GM21515 (cell line): ENCODE data around the gene GID8.

Experiments
- ATAC-seq: cut with Tn5 transposase; IDR thresholded peaks from one replicate; pipeline ENCODE4 v1.9.1; 2021; ENCODE audit not compliant: unreplicated experiment

The GID8 gene

DNA sequence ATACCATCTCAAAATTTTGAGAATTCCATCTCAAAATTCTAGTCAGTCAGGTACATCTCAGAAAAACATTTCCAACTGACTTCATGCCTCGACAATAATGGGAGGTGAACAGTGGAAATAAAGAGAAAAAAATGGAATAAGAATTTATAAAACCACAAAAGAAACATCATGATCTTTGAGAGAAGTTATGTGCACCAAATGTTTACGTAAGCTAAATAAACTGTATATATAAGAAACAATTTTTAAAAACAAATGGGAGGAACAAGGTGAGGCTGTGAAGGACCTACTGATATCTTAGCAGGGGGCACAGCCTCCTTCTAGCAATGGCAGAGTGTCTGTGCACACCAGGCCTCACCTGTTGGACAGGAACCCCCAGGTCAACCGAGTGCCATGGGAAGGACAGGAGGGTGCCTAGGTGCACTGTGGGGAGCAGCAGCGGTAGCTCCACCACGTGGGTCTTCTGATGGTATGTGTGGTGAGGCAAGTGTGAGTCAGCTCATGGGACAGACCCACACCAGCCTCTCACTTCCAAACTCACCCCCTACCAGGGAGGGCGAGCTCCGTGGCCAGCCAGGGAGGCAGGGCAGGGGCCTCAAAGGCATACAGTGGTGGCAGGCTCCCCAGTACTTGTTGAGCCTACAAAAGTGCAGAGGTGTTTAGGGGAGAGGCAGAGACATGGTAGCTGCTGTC, 34.9 kb upstream of the GID8 start:
- ATAC-seq: no peak

DNA sequence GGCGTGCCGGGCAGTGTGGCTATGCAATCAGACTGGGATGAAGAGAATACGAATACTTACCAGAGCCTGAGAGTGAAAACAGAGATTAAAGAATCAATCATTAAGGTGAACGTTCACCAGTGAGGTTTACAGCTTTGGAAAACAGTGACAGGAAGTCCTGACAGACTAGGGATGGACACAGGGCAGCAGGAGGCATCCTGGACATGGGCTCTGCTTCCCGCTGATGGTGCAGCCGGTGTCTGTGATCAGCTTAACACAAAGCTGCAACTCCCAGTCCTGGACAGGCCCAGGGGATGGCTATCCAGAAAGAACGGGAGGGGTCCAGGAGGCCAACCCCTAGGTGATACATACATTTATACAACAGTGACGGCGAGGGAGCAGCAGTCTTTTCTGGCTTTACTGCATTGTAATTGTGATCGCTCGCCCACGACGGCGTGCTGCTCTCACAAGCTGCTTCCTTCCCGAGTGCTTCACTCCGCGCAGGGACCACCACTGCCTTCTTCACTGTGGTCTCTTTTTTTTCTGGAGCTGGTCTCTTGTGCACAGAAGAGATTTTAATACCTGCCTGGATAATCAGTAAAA, 32.3 kb upstream of the GID8 start:
- no peak for ATAC-seq

DNA sequence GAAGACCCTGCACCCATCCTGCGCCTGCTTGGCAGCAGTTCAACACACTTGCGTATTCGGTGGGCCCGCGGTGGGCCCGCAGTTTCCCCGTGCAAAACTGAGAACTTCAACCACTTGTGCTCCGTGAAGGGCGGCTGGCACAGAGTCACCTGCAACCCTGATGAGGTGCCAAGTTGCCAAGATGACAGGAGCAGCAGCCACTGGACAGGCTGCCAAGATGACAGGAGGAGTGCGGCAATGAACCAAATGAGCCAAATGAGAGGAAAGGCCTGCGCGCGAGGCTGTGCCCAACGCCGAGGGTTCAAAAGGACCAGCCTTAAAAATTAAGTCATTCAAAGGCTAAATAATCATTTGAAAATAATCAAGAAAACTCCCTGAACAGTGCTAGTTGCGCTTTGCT, 31.7 kb upstream of the GID8 start:
- ATAC-seq: no peak

DNA sequence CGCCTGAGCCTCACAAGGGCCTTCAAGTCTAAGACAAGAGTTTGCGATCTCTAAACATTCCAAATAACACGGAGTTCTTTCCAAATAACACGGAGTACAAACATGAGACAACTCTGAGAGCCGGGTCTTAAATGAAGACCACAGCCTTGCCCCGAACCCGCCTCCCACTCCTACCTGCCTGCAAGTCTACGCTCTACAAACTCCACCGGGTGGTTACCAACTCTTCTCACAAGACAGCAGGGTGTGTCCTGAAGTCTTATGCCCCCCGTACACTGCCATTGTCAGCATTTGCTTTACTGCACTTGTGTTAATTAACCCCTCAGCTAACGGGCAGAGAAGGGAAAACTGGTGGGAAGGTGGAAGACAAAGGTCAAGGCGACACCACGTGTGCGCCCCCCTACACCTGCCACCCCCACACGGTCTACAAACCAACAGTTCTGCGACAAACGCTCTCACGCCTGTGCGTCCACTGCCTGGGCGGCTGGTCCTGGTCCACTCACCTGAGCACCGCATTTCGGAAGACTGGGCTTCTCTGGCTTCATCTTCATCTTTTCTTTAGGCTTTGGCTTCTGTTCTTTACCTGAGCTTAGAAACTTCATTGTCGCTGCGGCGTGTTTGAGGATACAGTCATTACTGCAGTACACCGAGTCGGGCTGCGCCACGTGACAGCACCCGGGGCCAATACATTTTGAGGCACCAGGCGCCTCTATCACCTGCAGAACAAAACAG, 31.1 kb upstream of the GID8 start:
- ATAC-seq: no peak

DNA sequence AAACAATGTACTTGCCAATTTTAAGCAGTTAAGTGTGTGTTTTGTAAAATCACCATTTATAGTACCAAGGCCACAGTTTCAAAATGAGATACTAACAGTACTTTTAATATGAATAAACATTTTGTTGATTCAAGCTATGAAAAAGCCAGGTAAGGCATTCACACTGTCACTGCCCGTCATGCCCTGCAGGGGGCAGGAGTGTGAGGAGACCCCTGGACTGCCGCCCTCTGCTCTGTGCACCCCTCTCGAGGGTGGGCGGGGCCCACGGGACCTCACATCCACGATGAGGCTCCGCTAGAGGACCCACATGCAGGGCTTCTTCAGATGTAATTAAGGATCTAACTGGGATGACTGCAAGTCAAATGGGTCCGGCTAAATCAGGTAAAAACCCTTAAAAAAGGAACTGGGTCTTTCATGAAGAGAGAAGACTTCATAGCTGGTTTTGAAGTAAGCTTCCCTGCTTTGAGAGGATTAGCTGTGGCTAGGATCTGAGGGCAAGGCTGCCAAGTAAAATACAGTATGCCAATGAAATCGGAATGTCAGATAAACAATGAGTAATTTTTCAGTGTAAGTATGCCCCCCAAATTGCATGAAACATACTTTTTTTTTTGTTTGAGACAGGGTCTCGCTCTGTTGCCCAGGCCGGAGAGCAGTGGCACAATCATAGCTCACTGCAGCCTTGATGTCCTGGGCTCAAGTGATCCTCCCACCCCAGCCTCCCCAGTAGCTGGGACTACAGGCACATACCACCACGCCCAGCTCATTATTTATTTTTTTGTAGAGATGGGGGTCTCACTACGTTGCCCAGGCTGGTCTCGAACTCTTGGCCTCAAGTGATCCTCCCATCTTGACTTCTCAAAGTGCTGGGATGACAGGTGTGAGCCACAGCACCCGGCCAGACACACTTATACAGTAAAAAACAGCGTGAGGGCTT, 30.3 kb upstream of the GID8 start:
- no peak for ATAC-seq

DNA sequence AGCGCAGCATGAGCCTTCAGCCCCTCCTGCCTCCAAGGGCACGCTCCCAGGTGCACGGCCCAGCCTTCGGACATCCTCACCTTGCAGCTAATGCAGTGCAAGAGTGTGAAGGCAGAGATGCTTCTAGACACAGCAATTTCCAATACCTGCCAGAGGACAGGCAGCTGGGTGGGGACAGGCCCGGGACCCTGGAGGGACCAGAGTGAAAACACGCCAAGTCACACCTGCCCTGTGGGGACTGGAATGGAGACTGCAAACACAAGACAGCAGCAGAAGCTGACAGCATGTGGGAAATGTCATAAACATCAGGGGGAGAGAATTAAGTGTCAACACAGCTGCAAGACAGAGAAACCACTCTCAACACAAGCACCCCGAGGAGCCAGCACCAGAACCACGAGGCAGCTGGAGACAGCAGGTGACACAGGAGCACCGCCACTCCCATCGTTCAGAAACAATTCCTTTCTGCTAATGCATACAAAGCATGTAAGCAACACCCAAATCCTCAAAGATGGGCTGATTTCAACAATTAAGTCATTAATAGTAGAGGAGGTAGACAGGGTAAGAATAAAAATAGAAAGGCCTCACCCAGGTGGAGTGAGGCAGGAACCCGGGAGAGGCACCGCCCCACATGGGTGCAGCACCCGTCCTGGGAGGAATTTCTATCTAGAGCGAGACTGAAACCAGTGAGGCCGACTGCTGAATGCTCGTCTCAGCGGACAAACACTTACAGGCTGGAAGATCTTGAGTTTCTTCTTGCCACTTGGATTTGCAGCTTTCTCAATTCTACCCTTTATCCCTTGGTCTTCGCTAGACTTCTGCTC, 28.8 kb upstream of the GID8 start:
- ATAC-seq: no peak

DNA sequence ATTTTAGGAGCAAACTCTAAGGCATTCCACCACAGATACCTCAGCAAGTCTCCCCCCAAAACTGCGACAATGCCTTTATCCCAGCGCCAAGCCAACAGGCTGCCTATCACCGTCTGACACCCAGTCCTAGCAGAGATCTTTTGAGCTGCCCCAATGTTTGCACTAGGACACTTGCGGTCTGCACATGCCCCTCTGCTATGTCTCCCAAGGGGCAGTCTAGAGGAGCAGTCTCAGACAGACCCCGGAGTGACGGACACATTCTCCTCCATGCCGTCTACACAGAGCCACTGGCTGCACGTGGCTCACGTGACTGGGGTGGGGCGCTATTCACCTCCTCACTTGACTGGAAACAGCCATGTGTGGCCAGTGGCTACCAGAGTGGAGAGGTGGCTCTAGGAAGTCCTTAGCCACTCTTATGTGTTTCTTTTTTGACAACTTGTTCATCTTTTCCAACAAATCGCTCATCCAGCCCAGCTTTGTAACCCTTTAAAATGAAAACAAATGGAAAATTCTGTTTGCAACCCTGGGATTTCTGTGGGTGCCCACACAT, 27.7 kb upstream of the GID8 start:
- no peak for ATAC-seq

DNA sequence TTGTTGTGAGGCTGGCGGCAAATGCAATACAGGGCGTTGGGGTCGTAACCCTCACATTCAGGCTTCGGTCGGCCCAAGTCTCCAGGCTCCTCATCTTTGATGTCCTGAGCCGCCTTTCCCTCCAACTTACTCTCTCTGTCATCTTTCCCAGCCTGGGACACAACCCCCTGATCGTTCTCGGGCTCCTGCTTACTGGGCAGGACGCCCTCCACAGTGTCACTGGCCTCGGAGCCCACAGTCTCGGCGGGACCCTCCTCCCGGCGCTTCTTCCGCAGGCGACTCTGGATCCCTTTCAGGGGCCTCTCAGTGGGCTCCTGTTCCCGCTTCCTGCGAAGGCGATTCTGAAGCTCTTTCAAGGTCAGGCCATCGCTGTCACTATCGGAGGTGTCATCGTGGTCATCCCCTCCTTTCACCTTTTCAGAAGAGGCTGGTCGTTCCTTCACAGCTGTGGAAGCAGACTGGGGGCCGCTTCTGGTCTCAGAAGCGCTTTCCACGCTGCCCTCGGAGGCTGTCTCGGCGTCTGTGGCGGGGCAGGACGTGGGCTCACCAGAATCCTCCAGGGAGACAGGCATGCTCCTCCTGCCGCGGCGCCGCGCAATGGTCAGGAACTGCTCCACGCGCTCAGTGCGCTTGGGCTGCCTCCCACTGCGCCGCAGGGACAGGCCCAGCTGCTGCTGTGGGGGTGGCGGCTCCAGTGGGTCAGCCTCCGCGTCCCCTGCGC, 27.0 kb upstream of the GID8 start:
- no peak for ATAC-seq

DNA sequence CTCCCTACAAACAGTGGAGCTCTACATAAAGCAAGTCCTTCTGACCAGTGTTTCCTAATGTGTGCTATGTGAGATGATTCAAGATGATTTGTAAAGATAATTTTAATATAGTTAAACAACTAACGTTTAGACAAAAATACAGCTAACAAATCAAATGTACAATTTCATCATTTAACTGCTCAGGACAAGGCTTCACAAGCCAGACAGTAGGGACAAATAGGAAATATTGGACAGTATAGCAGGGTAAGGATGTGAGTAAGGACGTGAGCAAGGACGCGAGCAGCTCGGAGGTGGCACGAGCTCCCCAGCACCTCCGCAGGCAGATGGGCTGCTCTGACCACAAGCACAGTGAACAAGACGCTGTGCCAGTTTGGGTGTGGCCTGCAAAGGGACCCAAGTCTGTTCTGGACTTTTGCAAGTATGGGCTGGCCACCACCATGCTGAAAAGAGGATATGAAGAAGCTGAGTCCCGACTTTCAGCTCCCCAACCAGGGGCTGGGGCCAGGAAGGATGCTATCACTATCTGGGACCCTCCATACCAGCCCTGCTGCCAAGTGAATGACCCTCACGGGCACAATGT, 26.2 kb upstream of the GID8 start:
- ATAC-seq: no peak

DNA sequence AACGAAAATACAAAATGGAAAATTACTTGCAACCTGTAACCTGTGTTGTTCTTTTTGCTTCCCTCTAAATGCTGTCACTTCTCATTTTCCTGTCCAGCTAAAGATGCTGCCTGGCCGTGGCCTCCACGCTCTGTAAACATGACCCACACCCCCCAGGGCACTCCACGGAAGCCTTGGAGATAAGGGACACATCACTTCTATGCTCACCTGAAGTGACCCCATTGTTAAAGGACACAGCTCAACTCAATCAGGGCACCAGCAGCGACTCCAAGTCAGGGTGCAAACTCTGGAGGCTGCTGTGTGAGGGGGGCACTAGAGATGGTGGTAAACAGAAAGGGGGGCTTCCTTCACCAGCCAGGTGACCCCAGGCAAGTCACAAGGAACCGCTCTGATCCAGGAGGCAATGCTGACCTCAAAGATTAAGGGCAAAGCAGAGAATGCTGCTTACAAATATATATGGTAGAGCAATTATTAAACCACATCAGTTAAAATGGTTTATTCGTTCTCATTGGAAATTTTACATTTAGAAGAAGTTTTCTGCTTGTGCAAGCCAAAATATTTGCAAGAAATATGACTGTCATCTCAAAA, 24.8 kb upstream of the GID8 start:
- no peak for ATAC-seq

DNA sequence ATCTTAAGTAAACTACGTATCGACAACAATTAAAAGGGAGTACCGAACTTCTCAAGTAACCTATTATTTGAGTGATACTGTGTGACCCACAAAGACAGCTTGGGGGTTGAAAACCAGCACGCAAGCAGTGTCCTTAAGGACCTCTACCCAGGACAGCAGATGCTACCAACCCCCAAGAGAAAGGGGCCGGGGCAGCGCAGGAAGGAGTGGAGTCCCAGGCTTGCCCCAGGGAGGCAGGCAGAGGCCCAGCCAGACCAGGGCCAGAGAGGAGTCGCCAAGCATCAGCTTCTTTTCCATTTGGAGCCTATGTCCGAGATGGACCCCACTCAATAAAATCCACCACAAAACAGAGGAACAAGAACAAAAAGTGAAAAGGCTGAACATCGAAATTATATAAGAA, 23.5 kb upstream of the GID8 start:
- no peak for ATAC-seq

DNA sequence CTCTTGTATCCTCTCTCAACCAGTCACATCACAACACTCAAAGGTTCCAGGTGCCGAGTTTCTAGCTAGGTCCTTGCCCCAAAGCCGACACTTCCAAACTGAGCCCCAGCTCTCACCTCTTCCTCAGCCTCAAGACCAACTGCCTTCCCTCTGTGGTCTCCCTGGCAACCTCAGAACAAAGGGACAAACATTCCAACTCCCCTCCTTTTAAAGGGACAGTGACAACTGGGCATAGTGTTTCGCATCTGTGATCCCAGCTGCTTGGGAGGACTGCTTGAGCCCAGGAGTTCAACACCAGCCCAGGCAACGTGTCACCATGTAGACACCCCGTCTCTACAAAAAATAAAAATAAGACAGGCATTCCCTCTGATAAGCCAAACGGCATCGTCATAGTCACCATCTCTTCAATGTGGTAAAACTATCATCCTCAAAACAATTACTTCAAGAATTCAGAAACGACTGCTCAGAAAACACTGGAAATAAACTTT, 22.9 kb upstream of the GID8 start:
- ATAC-seq: no peak

DNA sequence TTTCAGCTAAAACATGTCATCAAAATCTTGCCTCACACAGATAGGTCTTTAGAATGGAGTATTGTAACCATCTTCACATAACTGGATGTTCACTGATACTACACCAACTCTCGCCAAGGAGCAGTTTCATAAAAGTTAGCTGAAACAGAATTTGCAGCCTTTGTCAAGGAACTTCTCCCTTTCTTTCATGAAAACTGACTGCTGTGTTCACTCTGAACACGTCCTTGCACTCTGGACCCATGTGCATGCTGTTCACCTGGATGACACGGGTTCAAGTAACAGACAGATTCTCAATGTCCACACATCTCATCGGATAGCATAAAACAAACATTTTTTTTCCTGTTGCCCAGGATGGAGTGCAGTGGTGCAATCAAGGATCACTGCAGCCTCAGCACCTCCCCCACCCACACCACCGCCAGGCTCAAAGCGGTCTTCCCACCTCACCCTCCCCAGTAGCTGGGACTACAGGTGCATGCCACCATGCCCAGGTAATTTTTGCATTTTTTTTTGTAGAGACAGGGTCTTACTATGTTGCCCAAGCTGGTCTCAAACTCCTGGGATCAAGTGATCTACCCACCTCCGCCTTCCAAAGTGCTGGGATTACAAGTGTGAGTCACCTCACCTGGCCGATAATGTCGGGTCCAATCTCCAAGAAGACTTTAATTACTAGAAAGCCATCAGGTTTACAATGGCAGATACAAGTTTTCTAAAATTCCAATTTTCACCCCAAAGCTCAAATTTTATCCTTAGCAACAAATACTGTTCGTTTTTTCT, 21.1 kb upstream of the GID8 start:
- no peak for ATAC-seq

DNA sequence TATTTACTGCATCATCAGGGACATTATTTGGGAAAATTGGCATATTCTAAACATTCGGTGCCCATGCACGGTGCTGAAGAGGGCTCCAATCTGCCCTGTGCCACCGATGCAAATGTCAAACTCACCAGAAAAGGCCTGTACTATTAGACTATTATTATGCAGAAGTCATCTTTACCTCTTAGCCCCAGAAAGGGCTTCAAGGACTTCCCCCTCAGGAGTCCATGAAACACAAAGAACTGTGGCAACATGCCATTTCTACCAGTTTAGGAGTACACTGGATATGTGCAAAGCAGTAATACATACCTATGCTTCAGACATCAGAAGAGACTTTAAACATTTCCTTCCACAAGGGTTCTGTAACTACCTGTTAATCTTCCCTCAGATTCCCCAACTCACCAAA, 20.2 kb upstream of the GID8 start:
- no peak for ATAC-seq

DNA sequence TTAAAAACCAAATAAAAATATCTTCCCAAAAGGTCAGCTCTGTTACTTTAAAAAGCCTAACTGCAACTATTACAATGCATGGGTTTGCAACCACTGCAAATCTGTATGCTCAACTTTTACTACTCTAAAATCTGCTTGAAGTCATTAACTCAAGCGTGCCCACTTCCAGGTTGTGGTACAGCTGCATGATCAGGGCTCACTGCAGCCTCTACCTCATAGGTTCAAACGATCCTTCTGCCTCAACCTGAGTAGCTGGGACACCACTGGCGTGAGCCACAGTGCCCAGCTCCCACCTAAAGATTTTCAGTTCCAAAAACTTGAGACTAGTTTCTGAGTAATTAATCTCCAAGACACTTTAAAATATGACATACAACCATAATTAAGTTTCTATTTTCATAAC, 19.8 kb upstream of the GID8 start:
- no peak for ATAC-seq

DNA sequence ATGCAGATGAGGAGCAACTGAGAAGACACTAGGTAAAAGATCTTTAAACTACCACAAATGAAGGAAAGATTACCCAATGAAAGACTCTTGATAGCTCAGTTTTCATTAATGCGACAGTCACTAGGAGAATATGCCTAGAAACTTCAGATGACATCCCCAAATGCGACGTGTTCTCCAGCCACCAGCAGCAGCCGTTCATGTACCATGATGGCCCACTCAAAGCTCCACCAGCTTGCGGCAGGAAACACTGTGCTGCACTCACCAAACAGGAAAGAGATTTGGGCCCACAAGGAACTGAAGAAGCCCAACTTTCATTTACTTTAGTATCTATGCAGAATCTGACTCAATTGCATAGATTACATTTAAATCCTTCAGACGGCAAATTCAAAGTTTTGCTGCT, 19.1 kb upstream of the GID8 start:
- no peak for ATAC-seq

DNA sequence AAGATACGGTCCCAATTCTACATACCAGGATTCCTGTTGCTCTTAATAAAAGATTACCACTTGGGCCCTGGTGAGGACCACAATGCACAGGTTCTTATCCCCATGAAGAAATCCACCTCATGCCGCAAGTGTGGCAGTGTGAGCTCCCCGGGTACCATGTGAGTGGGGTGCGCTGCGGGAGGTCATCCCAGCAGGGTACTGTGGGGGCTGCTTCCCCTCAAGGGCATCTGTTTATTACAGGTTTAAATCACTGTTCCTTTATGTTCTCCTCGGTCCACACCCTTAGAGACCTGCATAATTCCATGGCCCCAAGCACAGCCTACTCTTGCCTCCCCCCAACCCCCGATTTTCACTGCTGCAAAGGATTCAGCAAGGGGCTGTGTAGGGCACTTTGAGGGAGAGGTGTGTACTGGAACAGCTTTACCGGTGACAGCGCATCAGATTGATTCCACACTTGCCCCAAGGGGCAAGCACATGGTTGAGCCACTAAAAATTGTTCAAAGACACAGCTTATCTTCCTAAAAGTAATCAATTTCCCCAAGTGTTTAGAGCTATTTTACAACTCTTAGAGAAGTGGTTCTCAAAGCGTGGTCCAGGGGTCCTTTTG, 17.8 kb upstream of the GID8 start:
- ATAC-seq: no peak
